ENCODE data around the gene NCAPD2.

Gene NCAPD2

GRCh38 chr12:6452245-6452943, 41.5 kb upstream of the NCAPD2 start:
- no peak for DNase-seq (ENCODE audit: low read depth)
- H3K4me3 ChIP-seq (ENCODE audit: low read depth, low read length): peak overlapping the region; percentile 74
- no peak for TF ChIP-seq CTCF (conservative IDR thresholded peaks at IDR 0.05; ENCODE audit: low read depth, low read length)

GRCh38 chr12:6452944-6453630, 40.8 kb upstream of the NCAPD2 start:
- peak overlapping the region; percentile 74 for H3K4me3 ChIP-seq (ENCODE audit: low read depth, low read length)
- no peak for TF ChIP-seq CTCF (conservative IDR thresholded peaks at IDR 0.05; ENCODE audit: low read depth, low read length)
- no peak for DNase-seq (ENCODE audit: low read depth)

- DNase-seq (ENCODE audit: low read depth): no peak
- H3K4me3 ChIP-seq (ENCODE audit: low read depth, low read length): no peak overlapping the region
- TF ChIP-seq CTCF (conservative IDR thresholded peaks at IDR 0.05; ENCODE audit: low read depth, low read length): no peak
These were observed 36.5 kb upstream of the NCAPD2 start for GRCh38 chr12:6457220-6457945.

DNA sequence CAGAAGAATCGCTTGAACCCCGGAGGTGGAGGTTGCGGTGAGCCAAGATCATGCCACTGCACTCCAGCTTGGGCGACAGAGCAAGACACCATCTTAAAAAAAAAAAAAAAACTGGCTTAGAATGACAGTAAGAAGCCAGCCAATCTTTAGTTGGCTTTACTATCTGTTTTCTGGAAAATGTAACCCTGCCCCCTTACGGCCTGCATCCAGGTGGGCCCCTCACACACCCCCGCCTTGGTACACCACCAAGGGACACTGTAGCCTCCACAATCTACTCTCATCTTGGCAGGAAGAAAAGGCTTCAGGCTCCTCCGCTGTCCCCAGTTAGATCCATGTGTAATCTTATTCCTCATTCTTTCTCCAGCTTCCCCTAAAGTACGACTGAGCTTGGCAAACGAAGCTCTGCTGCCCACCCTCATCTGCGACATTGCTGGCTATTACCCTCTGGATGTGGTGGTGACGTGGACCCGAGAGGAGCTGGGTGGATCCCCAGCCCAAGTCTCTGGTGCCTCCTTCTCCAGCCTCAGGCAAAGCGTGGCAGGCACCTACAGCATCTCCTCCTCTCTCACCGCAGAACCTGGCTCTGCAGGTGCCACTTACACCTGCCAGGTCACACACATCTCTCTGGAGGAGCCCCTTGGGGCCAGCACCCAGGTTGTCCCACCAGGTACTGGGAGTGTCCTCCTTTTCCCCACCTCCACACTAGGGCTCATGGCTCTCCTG, 35.5 kb upstream of the NCAPD2 start:
- no peak overlapping the region for H3K4me3 ChIP-seq (ENCODE audit: low read depth, low read length)
- DNase-seq (ENCODE audit: low read depth): no peak
- no peak for TF ChIP-seq CTCF (conservative IDR thresholded peaks at IDR 0.05; ENCODE audit: low read depth, low read length)

- no peak overlapping the region for H3K4me3 ChIP-seq (ENCODE audit: low read depth, low read length)
- DNase-seq (ENCODE audit: low read depth): no peak
- TF ChIP-seq CTCF (conservative IDR thresholded peaks at IDR 0.05; ENCODE audit: low read depth, low read length): no peak
These were observed 34.9 kb upstream of the NCAPD2 start for GRCh38 chr12:6459004-6459337.

GRCh38 chr12:6460751-6461371, 33.0 kb upstream of the NCAPD2 start:
- H3K4me3 ChIP-seq (ENCODE audit: low read depth, low read length): no peak overlapping the region
- TF ChIP-seq CTCF (conservative IDR thresholded peaks at IDR 0.05; ENCODE audit: low read depth, low read length): no peak

More at GRCh38 chr12:6460751-6461371, 33.0 kb upstream of the NCAPD2 start:
- DNase-seq (ENCODE audit: low read depth): no peak
